Activated CD4-positive, CD25-positive, alpha-beta regulatory T cell treated with anti-CD3 and anti-CD28 coated beads, Interleukin-2, amount 50 U/mL, for 16 hours (primary cell): Measurements from ENCODE around the gene NCEH1.
"Not testable (repeated sequence)": the region's sequence is repeated elsewhere in the genome, so short reads cannot be mapped to it uniquely, and the experiment has no call there.

Source experiments
- DNase-seq: peaks from one replicate; pipeline ENCODE4 v3.0.0-alpha.2; 2020; ENCODE audit warnings: low read depth, low spot score

The NCEH1 gene

GRCh38 chr3:172710664-172711453, at the start of gene NCEH1:
Gene NCEH1 (minus strand): TSS chr3:172711067. CDS start chr3:172710984, 83 bp downstream.
- peak; percentile 22 for DNase-seq

DNA sequence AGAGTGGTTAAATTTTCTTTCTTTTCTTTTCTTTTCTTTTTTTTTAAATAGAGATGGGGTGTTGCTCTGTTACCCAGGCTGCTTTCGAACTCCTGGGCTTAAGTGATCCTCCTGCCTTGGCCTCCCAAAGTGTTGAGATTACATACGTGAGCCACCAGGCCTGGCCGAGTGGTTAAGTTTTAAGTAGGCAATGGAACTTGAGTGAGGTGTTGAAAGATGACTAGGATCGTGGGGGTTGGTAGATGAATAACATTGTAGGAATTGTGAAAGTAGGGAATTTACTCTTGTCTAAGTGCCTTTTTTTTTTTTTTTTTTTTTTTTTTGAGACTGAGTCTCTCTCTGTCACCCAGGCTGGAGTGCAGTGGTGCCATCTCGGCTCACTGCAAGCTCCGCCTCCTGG, 49.5 kb upstream of the NCEH1 start:
- DNase-seq, result not testable (repeated sequence)

DNA sequence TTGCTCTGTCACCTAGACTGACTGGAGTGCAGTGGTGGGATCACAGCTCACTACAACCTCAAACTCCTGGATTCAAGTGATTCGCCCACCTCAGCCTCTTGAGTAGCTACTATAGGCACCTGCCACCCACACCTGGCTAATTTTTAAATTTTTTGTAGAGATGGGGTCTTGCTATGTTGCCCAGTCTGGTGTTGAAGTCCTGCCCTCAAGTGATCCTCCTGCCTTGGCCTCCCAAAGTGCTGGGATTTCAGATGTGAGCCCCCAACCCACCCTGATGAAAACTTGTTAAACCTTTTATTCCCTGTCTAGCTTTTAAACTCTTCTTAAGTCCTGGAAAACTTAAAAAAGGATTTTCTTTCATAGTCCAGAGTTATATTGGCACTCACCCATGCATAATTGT, 42.3 kb upstream of the NCEH1 start:
- no peak for DNase-seq

DNA sequence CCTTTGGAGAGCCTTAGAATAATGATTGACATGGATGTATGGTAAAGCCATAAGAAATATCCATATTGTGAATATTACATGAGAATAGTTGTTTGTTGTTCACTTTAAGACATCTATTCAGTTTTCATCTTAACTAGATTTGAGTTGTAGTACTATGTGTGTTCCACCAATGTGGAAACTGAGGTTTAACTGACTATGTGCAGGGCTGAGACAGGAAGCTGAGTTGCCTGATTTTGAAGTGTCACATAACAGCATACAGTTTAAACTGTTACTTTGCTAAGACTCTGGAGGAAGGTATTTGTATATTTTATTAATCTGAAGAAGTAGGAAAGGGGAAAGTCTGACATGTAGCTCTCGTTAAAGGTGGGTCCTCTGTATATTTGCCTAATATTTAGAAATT, 41.8 kb upstream of the NCEH1 start:
- DNase-seq, result no peak

GRCh38 chr3:172751175-172751704, 40.4 kb upstream of the NCEH1 start:
- DNase-seq, result no peak

DNA sequence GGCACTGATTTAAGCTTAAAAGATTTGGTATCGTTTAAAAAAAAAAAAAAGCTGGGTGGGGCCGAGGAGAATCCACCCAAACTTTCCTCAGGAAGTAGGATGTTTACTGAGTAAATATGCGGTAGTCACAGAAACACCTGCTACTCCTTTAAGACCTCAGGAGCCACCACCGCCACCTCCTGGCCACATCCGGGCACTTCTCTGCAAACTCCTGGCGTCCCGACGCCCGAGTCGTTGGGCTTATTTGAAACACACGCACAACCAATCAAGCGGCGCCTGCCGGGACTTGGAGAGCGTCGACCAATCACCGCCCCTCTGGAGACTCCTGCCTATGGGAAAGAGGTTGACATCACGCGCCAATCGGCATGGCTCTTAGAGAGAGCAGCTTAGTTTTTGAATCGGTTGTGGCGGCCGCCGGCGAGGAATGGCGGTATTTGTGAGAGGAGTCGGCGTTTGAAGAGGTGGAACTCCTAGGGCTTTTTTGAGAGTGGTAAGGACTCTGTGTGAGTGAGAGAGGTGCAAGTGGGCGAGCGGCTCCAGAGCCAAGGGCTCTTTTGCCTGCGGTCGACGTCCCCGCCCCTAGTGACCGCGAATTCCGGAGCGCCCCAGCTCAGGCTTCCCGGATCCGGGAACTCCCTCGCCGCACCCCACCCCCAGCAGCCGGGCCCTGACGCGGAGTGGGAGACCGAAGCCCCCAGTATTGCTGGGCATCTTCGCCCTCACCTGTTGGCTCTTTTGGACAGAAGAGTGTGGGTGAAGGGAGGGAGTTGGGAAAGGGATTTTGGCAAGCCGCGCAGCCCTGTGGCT, 39.7 kb upstream of the NCEH1 start, which contains the start of gene ECT2:
TSS of gene ECT2 (plus strand) at position 359 of the 807 bp plus-strand sequence. CDS start 3,805 bp downstream, outside the sequence.
- DNase-seq, result peak; percentile 98

DNA sequence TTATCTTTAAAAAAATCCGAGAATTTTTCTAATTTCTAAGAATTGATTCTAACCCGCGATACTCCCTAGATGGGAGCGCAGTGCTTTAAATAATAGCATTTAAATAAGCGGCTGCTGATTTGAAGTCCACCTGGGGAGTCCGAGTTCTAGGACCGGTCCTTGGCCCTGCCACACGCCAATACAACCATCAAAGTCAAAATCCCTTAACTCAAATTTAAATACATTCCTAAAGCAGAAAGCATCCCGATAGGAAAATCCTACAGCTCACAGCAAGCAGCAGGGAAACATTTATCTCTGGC, 39.2 kb upstream of the NCEH1 start:
- DNase-seq, result no peak

DNA sequence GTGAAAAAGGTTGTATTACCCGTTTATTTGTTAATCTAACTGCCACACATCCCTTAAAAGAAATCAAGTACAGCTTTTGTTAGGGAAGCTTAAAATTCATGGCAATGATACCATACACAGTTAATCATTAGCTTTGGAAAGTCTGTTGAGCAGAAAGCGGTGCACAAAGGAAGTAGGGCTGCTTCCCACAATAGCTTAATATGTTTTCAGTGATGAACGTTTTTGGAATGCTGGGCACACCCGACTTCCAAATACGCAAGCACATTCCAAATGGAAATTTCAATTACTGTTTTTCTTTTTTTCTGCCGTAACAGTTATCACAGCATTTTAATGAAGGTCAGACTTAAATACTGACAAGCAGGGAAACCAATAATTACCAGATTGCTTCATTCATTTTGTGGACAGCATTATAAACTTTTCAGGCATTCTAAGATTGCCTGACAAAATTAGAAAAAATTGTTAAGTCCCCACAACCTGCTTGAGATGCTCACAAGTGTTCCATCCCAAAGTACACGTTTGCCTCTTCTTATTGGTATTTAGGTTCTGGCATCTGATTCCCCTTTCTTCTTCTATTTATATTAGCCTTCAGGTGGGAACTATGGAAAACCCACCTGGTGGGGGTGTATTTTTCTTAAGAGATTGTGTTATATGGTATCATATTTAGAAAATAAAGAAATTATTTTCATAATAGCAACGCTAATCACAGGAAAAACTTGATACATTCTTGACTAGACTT, 38.5 kb upstream of the NCEH1 start:
- no peak for DNase-seq

DNA sequence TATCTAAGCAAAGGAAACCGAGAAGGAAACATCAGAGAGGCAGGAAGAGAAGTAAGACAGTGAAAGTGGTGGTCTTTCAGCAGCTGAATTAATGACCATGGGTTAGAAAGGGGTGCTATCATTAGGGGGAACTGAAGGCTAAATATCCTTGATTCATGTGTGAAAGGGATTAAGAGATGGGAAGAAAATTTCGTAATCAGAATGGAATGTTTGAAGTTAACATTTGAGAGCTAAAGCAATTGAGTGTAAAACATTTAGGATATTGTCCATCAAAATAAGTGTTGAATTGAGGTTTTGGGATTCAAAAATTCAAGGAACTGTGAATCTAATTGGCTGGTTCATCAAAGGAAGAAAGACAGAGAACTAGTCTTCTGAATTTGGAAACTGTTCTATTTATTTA, 35.6 kb upstream of the NCEH1 start:
- DNase-seq, result no peak

- no peak for DNase-seq
These were observed 28.6 kb upstream of the NCEH1 start for GRCh38 chr3:172739462-172739861.

DNA sequence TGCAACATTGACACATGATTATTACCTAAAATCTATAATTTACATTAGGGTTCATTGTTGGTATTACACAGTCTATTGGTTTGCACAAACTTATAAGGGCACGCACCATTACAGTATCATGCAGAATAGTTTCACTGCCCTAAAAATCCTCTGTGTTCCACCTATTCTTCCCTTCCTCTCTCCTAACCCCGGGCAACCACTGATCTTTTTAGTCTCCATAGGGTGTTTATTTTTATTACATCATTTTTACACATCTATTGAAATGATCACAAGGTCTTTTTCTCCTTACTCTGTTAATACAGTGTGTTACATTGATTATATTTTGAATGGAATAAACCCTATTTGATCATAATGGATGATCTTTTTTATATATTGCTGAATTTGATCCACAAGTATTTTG, 24.1 kb upstream of the NCEH1 start:
- no peak for DNase-seq

DNA sequence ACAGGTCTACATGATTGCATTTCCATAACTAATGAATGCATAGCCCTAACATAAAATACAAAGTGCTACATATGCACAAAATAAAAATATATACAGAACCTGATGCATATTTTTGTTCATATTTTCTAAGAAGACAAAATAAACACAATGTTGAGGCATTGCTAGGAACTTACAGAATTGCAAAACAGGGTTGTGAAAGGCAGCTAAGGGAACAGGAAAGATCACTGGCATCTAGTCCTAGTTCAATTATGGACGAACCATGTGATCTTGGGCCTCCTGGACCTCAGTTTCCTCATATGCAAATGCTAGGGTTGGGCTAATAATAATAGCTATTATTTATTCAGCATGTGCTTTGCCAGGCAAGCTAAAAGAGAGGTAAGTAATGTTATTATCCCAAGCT, 15.5 kb upstream of the NCEH1 start:
- no peak for DNase-seq

DNA sequence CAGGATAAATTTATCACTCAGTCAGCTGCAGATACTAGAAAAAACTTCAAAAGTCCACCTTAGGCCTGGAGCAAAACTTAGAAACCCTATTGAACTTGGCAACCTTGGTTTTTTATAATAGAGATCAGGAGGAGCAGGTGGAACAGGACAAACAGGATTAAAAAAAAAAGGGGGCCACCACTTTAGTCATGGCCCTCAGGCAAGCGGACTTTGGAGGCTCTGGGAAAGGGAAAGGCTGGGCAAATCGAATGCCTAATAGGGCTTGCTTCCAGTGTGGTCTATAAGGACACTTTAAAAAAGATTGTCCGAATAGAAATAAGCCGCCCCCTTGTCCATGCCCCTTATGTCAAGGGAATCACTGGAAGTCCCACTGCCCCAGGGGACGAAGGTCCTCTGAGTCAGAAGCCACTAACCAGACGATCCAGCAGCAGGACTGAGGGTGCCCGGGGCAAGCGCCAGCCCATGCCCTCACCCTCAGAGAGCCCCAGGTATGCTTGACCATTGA, 11.7 kb upstream of the NCEH1 start:
- DNase-seq, result not testable (repeated sequence)

GRCh38 chr3:172717493-172718088, 6.7 kb upstream of the NCEH1 start:
- DNase-seq, result no peak

DNA sequence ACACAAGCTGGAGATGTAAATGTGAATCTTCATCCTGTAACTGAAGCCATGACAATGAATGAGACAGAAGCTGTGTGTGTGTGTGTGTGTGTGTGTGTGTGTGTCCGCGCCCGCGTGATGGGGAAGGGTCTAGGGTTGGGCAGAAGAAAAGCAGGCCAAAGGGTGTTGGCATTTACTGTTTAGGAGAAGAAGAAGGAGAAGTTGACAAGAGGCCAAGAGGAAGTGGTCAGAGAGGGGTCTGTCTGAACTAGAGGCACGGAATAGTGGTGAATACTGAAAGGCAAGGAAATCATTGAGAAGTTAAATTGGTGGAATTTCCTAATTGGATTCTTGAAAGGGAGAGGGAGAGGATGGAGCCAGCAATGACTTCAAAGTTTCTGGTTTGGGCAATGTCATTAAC, 5.6 kb upstream of the NCEH1 start:
- DNase-seq, result no peak

GRCh38 chr3:172713316-172713715, 2.4 kb upstream of the NCEH1 start:
- DNase-seq, result no peak

DNA sequence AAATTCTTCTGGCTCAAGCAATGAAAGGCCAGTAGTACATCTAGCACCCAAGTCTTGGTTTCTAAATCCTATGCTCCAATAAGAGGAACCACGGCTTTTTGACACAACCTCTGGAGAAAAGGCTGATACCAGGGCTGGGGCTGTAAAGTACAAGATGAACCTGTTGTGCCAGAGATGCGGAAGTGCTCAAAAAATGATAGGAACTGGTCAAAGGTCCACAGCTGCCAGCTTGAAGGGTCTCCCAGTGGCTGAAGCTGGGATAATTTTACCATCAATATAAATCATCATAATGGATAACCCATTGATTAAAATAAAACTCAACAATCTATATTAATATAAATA, 558 bp upstream of the NCEH1 start:
- no peak for DNase-seq

DNA sequence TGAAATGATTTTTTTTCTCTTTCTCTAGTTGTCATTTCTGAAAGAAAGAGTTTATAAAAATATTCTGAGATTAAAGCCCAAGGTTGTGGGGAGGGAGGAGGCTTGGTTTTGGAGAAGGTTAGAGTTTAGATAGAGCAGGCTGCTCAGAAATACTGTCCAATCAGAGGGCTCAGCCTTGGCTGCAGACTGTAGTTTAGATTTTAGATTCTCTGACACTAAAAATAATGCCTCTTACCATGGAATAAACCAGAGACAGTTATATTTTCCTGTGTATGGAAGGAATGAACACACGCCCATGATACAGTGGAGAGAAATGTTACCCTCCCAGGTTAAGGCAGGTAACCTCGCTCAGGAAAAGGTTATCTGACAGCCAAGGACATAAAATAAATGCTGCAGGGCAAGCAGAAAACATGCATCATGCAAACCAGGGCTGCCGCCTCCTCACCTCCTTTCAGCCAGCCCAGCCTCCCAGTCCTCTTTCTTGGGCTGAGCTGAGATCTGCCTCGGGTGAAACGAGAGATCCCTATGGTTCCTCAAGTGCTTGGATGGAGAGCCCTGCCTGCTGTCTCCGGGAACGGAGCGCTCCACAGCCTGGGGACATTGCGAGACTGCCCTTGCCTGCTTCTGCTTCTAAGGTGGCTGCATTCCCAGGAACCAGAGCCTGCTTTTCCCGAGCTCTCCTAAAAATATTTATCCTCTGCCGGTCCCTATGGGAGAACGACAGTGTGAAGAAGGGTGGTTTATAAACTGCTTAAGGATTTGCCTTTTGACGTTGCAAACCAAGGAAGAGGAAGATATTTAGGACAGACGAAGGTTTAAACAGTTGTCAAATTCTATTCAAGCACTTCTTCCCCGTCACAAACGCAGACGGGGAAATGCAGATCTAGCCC, 848 bp downstream of the NCEH1 start:
- no peak for DNase-seq

- no peak for DNase-seq
These were observed 1.7 kb downstream of the NCEH1 start for GRCh38 chr3:172708921-172709773.

GRCh38 chr3:172707967-172708366, 2.9 kb downstream of the NCEH1 start:
- DNase-seq, result no peak
